Stimulated activated CD8-positive, alpha-beta memory T cell treated with anti-CD3 and anti-CD28 coated beads, Interleukin-15, amount 100 ng/mL, for 48 hours (primary cell): ENCODE data around the gene CDC42EP2.
A peak's percentile ranks its signal among the peaks of the same experiment; 100 is the strongest.

Experiments
- DNase-seq, 2 donors: peaks; one replicate each; pipeline ENCODE4 v3.0.0-alpha.2; 2020; ENCODE audit warnings: low read depth in 2 of 2

Gene CDC42EP2

GRCh38 chr11:65298131-65298535, 16.5 kb upstream of the CDC42EP2 start:
- no peak for DNase-seq

DNA sequence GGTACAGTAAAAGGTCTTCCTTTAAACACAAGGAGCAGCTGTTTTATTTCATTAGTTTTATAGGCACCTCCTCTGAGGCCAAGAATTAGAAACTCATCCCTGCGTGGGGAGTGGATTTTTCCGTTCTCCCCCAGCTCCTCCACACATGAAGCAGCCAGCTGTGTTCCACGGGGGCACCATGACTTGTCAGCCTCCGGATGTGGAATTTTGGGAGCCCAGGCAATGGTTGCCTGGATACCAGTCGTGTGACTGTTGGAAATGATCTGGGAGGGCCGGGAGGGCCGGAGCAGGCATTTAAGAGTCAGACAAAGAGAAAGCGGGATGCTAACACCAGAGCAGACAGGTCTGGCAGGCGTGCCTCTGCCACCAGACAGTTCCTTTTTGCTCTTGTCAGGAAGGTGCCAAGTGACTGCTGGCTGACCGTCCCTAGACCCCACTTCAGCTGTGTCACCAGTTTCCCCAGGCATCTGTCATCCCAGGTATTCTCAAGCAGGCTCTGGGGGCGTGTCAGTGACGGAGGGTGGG, 15.9 kb upstream of the CDC42EP2 start:
- no peak for DNase-seq

- DNase-seq: no peak
Measured at GRCh38 chr11:65300621-65301275, 13.9 kb upstream of the CDC42EP2 start.

- no peak for DNase-seq
Measured at GRCh38 chr11:65301491-65302329, 13.0 kb upstream of the CDC42EP2 start.

DNA sequence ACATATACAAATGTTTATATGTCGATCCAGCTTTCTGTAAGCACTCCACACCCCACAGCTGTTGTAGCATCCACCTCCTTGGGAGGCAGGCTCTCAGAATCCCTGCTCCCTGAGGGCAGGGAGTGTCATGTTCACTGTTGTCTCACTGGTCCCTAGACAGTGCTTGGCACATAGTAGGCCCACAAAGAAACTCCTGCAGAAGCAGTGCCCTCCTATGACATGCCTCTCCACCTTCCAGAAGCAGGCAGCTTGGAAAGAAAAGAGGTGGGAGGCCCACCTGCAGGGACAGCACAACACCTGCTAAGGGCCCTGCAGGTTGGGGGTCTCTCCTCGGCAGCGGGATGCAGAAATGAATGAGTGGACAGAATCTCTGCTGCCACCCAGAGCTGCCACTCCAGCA, 11.1 kb upstream of the CDC42EP2 start:
- DNase-seq: no peak

DNA sequence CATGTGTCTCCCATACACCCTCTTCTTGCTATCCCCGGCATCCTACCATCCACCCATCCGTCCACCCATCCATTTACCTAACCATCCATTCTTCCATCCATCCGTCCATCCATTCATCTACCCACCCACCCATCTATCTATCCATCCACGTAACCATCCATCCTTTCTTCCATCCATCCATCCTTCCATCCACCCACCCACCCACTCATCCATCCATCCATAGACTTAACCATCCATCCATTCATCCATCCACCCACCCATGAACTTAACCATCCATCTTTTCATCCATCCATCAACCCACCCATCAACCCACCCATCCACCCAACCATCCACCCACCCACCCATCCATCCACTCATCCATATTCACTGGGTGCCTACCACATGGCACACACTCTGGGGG, 10.6 kb upstream of the CDC42EP2 start:
- DNase-seq: no peak

GRCh38 chr11:65304613-65305012, 10.1 kb upstream of the CDC42EP2 start:
- no peak for DNase-seq

DNA sequence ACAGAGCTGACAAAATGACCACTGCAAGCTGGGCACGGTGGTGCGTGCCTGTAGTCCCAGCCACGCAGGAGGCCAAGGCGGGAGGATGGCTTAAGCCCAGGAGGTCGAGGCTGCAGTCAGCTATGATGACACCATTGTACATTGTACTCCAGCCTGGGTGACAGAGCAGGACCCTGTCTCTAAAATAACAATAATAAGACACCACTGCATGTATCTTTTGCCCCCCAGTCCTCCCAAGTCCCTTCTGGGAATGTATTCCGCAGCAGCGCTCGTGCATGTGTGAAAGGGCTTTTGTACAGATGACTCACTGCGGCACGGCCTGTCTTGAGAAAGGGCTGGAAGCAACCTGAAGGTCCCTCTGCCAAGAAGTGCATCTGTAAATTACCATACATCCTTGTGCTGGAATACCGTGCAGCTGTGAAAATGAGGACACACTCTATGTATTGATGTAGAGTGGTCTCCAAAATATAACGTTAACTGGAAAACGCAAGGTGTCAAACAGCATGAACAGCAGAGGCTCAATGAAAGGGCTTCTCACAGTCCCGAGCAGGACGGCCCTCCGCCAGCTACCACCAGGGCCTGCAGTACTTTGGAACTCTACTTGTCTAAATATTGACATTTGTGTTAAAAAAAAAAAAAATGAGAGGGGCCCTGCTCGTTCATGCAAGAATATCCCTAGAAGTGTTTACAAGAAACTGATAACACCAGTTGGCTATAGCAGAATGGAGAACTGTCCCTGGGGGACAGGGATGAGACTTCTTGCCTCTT, 9.0 kb upstream of the CDC42EP2 start:
- DNase-seq: no peak

GRCh38 chr11:65307298-65308229, 7.1 kb upstream of the CDC42EP2 start:
- no peak for DNase-seq

- DNase-seq: no peak
Measured at GRCh38 chr11:65308281-65308891, 6.3 kb upstream of the CDC42EP2 start.

- no peak for DNase-seq
Measured at GRCh38 chr11:65309006-65309405, 5.7 kb upstream of the CDC42EP2 start.

- no peak for DNase-seq
Measured at GRCh38 chr11:65310215-65310614, 4.5 kb upstream of the CDC42EP2 start.

- DNase-seq: no peak
Measured at GRCh38 chr11:65310736-65311135, 3.9 kb upstream of the CDC42EP2 start.

- DNase-seq: no peak
Measured at GRCh38 chr11:65311170-65311678, 3.4 kb upstream of the CDC42EP2 start.

GRCh38 chr11:65315204-65315865, 669 bp downstream of the CDC42EP2 start:
- peak; percentile 71 to 72 for DNase-seq

GRCh38 chr11:65315866-65316226, 1.2 kb downstream of the CDC42EP2 start:
- DNase-seq: no peak

GRCh38 chr11:65316227-65317024, 1.8 kb downstream of the CDC42EP2 start:
- DNase-seq: no peak

DNA sequence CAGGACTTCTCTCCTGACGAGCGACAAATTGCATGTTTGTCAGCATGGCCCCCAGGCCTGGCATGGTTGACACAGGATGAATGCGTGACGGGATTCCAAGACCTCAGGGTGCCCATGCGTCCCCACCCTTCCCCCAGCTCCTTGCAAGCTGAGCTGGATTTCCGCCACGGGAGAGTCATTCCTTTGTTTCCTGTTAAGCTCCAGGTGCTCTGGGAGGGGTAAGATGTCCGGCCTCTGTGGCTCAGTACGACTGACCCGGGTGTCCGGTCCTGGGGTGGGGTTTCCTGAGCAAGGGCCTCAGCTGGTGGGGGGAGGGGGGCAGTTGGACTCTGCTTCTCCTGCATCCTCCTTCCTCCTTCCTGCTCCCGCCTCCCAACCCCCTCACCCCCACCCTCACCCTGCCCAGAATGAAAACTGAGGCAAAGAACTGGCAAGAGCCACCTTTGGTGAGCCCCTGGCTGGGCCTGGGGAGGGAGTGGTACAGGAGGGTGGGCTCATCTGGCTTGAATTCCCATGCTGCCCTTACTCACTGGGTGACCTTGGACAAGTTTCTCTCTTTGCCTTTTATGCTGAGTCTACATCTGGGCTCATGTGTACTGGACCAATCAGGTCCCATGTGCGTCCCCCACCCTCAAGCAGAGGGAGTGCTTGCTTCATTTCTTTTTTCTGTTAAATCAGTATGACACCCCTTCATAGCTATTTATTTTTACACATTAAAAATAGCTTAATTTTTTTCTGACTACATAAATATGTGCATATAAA, 2.5 kb downstream of the CDC42EP2 start:
- no peak for DNase-seq
